ENCODE data around the gene SEC14L1. TPM values are rescaled to one million over a fixed set of nuclear protein-coding genes. Genes with fewer than 3 reads are reported as not detected.

SEC14L1 gene
- total RNA-seq, 4 donors from 2014 or later = 18.2 to 187 (median 46.5) TPM

DNA sequence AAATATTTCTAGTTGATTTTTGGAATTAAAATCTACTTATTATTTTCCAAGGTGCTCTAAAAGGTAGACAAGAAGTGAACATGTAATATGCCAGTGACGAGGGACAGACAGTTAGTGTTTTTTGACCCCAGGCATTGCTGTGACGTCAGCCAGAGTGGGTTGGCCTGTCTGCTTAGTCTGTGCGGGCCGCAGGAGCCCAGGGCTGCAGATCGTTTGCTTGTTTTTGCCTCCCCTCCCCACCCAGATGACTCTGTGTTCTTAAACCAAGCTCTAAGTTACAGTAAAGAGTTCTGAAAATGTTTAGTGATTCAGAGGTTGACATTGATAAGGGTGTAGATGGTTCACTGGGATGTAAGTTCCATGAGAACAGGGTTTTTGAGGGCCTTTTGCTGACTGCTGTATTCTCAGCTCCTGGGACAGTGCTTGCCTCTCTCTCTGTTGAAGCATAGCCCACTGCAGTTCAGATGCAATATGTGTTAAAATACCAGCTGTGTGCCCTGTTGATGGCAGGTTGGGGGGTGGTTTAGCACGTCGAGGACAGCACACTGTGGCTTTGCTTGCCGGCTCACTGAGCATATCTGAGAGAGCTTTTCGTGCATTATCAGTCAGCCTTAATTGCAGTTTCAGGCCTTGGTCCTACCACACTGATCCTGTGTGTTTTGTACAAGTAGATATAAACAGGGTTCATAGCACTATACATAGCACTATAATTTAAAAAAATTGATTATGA lies 64.8 kb downstream of the SEC14L1 start:
- TF ChIP-seq, protein P1, sequence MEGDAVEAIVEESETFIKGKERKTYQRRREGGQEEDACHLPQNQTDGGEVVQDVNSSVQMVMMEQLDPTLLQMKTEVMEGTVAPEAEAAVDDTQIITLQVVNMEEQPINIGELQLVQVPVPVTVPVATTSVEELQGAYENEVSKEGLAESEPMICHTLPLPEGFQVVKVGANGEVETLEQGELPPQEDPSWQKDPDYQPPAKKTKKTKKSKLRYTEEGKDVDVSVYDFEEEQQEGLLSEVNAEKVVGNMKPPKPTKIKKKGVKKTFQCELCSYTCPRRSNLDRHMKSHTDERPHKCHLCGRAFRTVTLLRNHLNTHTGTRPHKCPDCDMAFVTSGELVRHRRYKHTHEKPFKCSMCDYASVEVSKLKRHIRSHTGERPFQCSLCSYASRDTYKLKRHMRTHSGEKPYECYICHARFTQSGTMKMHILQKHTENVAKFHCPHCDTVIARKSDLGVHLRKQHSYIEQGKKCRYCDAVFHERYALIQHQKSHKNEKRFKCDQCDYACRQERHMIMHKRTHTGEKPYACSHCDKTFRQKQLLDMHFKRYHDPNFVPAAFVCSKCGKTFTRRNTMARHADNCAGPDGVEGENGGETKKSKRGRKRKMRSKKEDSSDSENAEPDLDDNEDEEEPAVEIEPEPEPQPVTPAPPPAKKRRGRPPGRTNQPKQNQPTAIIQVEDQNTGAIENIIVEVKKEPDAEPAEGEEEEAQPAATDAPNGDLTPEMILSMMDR (IDR thresholded peaks at IDR 0.05) = no peak
- no peak for TF ChIP-seq POLR2A (IDR thresholded peaks at IDR 0.05)
- Histone ChIP-seq H3K9me3 (no peaks in the 10 kb centered on the region), H3K27me3 (no peaks in the 10 kb centered on the region), H3K4me1 (no peaks in the 10 kb centered on the region), H3K4me3 (no peak overlapping the region), H3K36me3 (peaks cover 0 to 94% (median 0%) of the 10 kb centered on the region in 3 donors), H3K27ac (no peak overlapping the region)
- peak in 1 of 3 donors; percentile 28 for DNase-seq

DNA sequence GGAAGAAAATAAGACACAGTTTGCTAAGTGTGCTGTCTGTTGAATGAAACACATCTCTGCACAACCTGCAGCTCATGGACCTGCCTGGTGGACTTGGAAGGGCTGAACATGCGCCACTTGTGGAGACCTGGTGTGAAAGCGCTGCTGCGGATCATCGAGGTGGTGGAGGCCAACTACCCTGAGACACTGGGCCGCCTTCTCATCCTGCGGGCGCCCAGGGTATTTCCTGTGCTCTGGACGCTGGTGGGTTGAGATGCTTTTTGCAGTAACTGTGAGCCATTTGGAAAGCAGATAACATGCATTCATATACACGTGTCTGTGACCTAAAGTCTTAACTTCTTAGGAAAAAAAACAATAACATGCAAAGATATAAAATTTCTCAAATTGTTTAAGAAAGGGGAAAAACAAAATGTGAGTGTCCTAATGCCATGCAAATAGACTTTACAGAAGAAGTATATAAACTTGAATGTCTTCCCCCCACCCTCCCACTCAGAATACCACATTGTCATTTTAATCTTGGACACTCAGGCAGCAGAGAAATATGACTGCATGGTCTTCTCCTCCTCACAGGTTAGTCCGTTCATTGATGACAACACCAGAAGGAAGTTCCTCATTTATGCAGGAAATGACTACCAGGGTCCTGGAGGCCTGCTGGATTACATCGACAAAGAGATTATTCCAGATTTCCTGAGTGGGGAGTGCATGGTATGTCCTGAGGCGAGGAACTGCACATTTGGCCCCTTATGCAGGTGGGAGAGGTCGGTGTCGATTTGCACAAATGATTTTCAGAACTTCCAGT lies 65.6 kb downstream of the SEC14L1 start:
- peaks cover 0 to 1% (median 0%) of the 10 kb centered on the region in 4 donors for H3K4me1 ChIP-seq
- TF ChIP-seq, protein P1 (IDR thresholded peaks at IDR 0.05) = no peak
- no peak for TF ChIP-seq POLR2A (IDR thresholded peaks at IDR 0.05)
- no peak overlapping the region for H3K4me3 ChIP-seq
- H3K36me3 ChIP-seq = peaks cover 0 to 94% (median 0%) of the 10 kb centered on the region in 3 donors
- H3K9me3 ChIP-seq = no peaks in the 10 kb centered on the region
- no peak overlapping the region for H3K27ac ChIP-seq
- peak in 1 of 3 donors; percentile 36 for DNase-seq
- H3K27me3 ChIP-seq = no peaks in the 10 kb centered on the region

DNA sequence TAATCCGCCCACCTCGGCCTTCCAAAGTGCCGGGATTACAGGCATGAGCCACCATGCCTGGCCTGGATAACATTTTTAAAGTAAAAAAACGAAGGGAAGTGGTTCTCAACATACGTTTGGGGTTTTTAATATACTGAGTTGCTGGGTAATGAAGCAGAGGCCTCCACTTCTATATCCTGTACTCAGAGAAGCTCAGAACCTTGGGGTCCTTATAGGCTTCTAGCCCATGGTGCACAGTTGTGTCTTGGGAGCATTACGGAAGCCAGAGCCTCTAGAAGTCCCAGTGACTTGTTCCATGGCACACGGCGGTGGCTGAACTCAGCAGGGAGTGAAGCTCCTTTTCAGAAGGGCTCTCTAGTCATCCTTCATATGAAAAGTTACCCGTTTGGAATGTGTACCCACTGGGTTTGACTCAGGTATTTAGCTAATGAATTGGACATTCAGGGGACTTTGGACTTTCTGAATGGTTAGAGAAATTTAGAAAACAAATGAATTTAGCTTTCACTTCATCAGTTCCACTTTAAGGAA lies 67.0 kb downstream of the SEC14L1 start:
- no peak overlapping the region for H3K27ac ChIP-seq
- no peak overlapping the region for H3K4me3 ChIP-seq
- H3K4me1 ChIP-seq = peaks cover 0 to 6% (median 0%) of the 10 kb centered on the region in 4 donors
- DNase-seq = peak in 1 of 3 donors; percentile 14
- peaks cover 0 to 96% (median 0%) of the 10 kb centered on the region in 3 donors for H3K36me3 ChIP-seq
- no peaks in the 10 kb centered on the region for H3K9me3 ChIP-seq
- no peaks in the 10 kb centered on the region for H3K27me3 ChIP-seq
- TF ChIP-seq, protein P1 (IDR thresholded peaks at IDR 0.05) = no peak
- TF ChIP-seq POLR2A (IDR thresholded peaks at IDR 0.05) = no peak

DNA sequence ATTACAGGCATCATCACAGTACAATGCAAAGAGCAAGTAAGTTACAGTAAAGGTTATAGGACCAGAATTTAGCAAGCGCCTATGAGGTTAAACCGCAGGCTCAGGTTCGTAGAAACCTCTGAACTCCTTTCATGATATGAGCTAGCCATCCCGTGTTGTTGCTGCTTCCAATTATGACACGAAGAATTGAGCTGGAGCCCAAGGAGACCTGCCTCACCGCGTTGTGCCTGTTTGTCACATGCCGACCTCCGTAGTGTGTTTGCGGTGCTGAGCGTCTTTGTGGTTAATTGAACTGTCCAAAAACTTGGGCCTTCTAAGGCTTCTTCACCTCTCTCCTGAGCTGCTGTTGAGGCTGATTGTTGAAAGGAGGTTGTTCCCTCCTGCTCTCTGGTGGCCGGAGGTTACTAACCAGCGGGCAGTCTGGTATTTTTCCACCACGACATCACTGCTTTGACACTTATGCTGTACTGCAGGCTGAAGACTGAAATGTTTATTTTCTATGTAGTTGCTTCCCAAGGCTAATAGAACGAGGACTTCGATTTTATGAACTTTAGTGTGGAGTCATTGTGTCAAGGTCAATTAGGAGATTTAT lies 67.5 kb downstream of the SEC14L1 start:
- Histone ChIP-seq H3K4me1 (peaks cover 0 to 11% (median 0%) of the 10 kb centered on the region in 4 donors), H3K27ac (no peak overlapping the region), H3K36me3 (peaks cover 0 to 98% (median 0%) of the 10 kb centered on the region in 3 donors), H3K4me3 (no peak overlapping the region), H3K27me3 (no peaks in the 10 kb centered on the region), H3K9me3 (no peaks in the 10 kb centered on the region)
- TF ChIP-seq POLR2A (IDR thresholded peaks at IDR 0.05) = no peak
- TF ChIP-seq, protein P1 (IDR thresholded peaks at IDR 0.05) = peak in 1 of 6 experiments; percentile 18
- peak in 1 of 3 donors; percentile 42 for DNase-seq

DNA sequence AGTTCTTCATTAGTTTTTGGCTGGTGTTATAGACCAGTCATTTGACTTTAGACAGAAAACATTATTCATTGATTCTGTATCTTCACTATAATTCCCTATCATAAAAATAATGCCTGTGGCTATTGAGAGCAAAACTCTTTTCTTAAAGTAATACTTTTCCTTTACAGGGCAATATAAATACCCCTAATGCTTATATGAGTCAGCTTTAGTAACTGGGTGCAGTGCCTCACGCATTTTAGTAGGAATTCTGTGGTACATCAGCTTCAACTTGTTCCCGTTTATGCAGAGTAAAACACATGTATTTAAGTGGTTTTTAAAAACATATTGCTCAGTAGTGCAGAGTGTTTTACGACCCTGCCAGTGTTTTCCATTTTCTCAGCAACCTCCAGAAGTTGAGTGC lies 68.1 kb downstream of the SEC14L1 start:
- DNase-seq = no peak
- H3K4me1 ChIP-seq = peaks cover 0 to 11% (median 0%) of the 10 kb centered on the region in 4 donors
- no peak overlapping the region for H3K4me3 ChIP-seq
- peaks cover 0 to 98% (median 0%) of the 10 kb centered on the region in 3 donors for H3K36me3 ChIP-seq
- no peak for TF ChIP-seq POLR2A (IDR thresholded peaks at IDR 0.05)
- TF ChIP-seq, protein P1 (IDR thresholded peaks at IDR 0.05) = no peak
- H3K27me3 ChIP-seq = no peaks in the 10 kb centered on the region
- no peak overlapping the region for H3K27ac ChIP-seq
- H3K9me3 ChIP-seq = no peaks in the 10 kb centered on the region
